ENCODE results near the gene CLTA.
A peak's percentile ranks its signal among the peaks of the same experiment; 100 is the strongest.

CLTA gene

GRCh38 chr9:36258208-36258995, 67.7 kb downstream of the CLTA start, which contains the start of gene GNE (continued):
- TF ChIP-seq ZNF777 (tag by site-specific recombination; IDR thresholded peaks at IDR 0.05; ENCODE audit: borderline replicate concordance) = no peak
- no peak for TF ChIP-seq TSHZ1 (tag by site-specific recombination; IDR thresholded peaks at IDR 0.05; ENCODE audit: borderline replicate concordance)
- TF ChIP-seq ZNF621 (tag by site-specific recombination; IDR thresholded peaks at IDR 0.05) = no peak
- TF ChIP-seq ZNF239 (tag by site-specific recombination; IDR thresholded peaks at IDR 0.05) = no peak
- TF ChIP-seq ZBTB26 (tag by site-specific recombination; optimal IDR thresholded peaks at IDR 0.05) = peak; percentile 96
- TF ChIP-seq ZNF169 (tag by site-specific recombination; IDR thresholded peaks at IDR 0.05) = no peak
- no peak for TF ChIP-seq ZNF140 (tag by site-specific recombination; IDR thresholded peaks at IDR 0.05)
- no peak for TF ChIP-seq ZNF791 (tag by site-specific recombination; IDR thresholded peaks at IDR 0.05)
- peak; percentile 63 for TF ChIP-seq ZNF629 (tag by site-specific recombination; IDR thresholded peaks at IDR 0.05)
- no peak for TF ChIP-seq ZNF707 (tag by site-specific recombination; IDR thresholded peaks at IDR 0.05)
- TF ChIP-seq ZNF548 (tag by site-specific recombination; IDR thresholded peaks at IDR 0.05) = no peak
- peak; percentile 53 for TF ChIP-seq ATF2 (tag by site-specific recombination; IDR thresholded peaks at IDR 0.05; ENCODE audit: low read depth)
- peak; percentile 15 for TF ChIP-seq ZBTB11 (tag by site-specific recombination; conservative IDR thresholded peaks at IDR 0.05; ENCODE audit: low read depth)
- TF ChIP-seq ZNF423 (tag by site-specific recombination; IDR thresholded peaks at IDR 0.05) = no peak
- no peak for TF ChIP-seq ZNF664 (tag by site-specific recombination; IDR thresholded peaks at IDR 0.05)
- no peak for TF ChIP-seq ZNF426 (tag by site-specific recombination; IDR thresholded peaks at IDR 0.05)
- no peak for TF ChIP-seq ZBTB7A (tag by site-specific recombination; IDR thresholded peaks at IDR 0.05; ENCODE audit: low read depth)
- TF ChIP-seq ZSCAN5A (tag by site-specific recombination; IDR thresholded peaks at IDR 0.05) = peak; percentile 66; the same call in 1 of the 2 replicates
- no peak for TF ChIP-seq SETDB1 (IDR thresholded peaks at IDR 0.05; ENCODE audit: insufficient read length, low read length)
- TF ChIP-seq PRDM1 (tag by site-specific recombination; IDR thresholded peaks at IDR 0.05) = no peak
- 0 out of 2 replicates have a peak, but pooled peaks have one; percentile 24 for TF ChIP-seq ZNF2 (tag by site-specific recombination; IDR thresholded peaks at IDR 0.05)
- TF ChIP-seq ZNF155 (tag by site-specific recombination; IDR thresholded peaks at IDR 0.05) = no peak
- peak; percentile 89 for TF ChIP-seq KLF1 (tag by site-specific recombination; IDR thresholded peaks at IDR 0.05)
- TF ChIP-seq ZNF701 (tag by site-specific recombination; IDR thresholded peaks at IDR 0.05) = no peak
- no peak for TF ChIP-seq ZNF214 (tag by site-specific recombination; IDR thresholded peaks at IDR 0.05; ENCODE audit: borderline replicate concordance)
- peak; percentile 58 for TF ChIP-seq SP2 (tag by site-specific recombination; IDR thresholded peaks at IDR 0.05)
- TF ChIP-seq ZNF658 (tag by site-specific recombination; IDR thresholded peaks at IDR 0.05) = no peak
- TF ChIP-seq ZIC2 (tag by site-specific recombination; IDR thresholded peaks at IDR 0.05) = peak; percentile 45; the same call in 1 of the 2 replicates
- TF ChIP-seq ZNF341 (tag by site-specific recombination; IDR thresholded peaks at IDR 0.05; ENCODE audit: low read depth) = peak; percentile 94
- TF ChIP-seq ZNF561 (tag by site-specific recombination; IDR thresholded peaks at IDR 0.05; ENCODE audit: borderline replicate concordance) = no peak
